C4-2B (cell line): ENCODE data around the gene FOXG1.

Experiments used
- H3K27ac ChIP-seq: fragments of 450-650 bp; 2 replicates; pipeline ENCODE4 v1.5.1; 2017
- ZFX ChIP-seq: fragments of 450-650 bp; IDR thresholded peaks from 2 replicates; pipeline ENCODE4 v1.6.1; 2017
- TF ChIP-seq, protein P1 (sequence below): fragments of 450-650 bp; conservative IDR thresholded peaks from 2 replicates; pipeline ENCODE4 v1.5.1; 2017; ENCODE audit warnings: mild to moderate bottlenecking

FOXG1 gene

GRCh38 chr14:28758253-28758884, 8.2 kb upstream of the FOXG1 start:
- TF ChIP-seq ZFX, result no peak
- TF ChIP-seq, protein P1, sequence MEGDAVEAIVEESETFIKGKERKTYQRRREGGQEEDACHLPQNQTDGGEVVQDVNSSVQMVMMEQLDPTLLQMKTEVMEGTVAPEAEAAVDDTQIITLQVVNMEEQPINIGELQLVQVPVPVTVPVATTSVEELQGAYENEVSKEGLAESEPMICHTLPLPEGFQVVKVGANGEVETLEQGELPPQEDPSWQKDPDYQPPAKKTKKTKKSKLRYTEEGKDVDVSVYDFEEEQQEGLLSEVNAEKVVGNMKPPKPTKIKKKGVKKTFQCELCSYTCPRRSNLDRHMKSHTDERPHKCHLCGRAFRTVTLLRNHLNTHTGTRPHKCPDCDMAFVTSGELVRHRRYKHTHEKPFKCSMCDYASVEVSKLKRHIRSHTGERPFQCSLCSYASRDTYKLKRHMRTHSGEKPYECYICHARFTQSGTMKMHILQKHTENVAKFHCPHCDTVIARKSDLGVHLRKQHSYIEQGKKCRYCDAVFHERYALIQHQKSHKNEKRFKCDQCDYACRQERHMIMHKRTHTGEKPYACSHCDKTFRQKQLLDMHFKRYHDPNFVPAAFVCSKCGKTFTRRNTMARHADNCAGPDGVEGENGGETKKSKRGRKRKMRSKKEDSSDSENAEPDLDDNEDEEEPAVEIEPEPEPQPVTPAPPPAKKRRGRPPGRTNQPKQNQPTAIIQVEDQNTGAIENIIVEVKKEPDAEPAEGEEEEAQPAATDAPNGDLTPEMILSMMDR, result no peak

GRCh38 chr14:28758885-28759652, 7.5 kb upstream of the FOXG1 start:
- TF ChIP-seq ZFX, result no peak
- TF ChIP-seq, protein P1, result no peak
- no peak overlapping the region for H3K27ac ChIP-seq

More at GRCh38 chr14:28758253-28758884, 8.2 kb upstream of the FOXG1 start:
- no peak overlapping the region for H3K27ac ChIP-seq

DNA sequence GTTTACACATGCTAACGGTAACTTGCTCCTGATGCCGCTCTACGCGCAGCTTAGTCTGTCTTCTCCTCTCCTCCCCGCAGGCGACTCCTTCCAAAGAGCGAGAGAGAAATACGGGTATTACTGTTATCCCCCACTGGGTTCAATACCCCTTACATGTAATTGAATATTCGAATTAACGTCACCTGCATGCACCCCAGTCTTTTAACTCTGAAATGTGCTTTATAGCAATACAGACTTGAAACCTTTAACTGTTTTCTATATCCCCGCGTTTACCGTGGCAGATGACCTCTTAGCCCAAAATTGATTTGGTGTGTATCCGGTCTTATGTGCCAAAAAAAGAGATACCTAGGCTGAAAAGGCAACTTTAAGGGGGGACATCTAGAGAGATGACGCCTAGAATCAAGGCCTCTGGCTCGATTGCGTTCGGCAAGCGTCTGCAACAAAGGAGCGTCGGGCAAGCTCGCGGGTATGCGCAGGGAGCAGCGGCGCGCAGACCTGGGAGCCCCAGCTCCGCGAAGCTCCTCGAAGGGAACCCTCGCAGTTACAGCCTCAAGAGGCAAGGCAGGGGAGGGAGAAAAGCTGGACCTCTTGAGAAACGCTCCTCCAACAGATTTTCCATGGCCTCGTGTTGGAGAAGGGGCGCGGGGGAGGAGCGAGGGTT, 6.8 kb upstream of the FOXG1 start:
- TF ChIP-seq, protein P1, result no peak
- TF ChIP-seq ZFX, result no peak
- no peak overlapping the region for H3K27ac ChIP-seq

GRCh38 chr14:28760431-28760996, 6.1 kb upstream of the FOXG1 start:
- H3K27ac ChIP-seq, result no peak overlapping the region
- TF ChIP-seq, protein P1, result no peak
- no peak for TF ChIP-seq ZFX

GRCh38 chr14:28761438-28762291, 4.9 kb upstream of the FOXG1 start:
- no peak overlapping the region; the same call in 1 of the 2 replicates for H3K27ac ChIP-seq
- TF ChIP-seq ZFX, result no peak
- TF ChIP-seq, protein P1, result no peak

DNA sequence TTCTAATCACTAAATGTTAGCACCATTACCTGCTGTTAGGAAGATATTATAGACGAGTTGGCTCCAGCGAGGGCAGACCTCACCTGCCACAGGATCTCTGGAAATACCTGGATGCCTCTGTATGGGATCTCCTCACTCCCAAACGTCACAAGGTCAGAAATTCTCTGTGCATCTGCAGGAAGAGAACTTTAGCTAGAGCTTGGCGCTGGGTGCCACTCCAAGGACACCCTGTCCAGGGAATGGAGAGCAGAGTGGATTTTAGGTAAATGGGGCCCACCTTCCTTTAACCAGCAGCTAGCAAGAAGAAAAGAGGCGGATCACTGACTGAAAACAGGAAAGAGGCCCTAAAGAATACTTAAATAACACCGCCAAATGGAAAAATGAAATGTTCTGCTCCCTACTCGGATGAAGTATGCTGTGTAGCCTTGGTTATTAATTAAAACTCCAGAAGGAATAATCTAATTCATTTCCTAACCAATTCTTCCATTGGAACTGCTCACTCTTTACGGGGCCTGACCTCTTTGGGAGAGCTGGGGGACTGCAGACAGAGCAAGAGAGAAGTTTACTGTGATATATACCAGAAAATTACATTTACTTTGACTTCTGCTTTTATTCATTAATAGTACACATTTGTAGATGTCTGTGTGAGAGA, 4.2 kb upstream of the FOXG1 start:
- TF ChIP-seq ZFX, result no peak
- TF ChIP-seq, protein P1, result no peak
- H3K27ac ChIP-seq, result no peak overlapping the region; the same call in 1 of the 2 replicates
